ENCODE results near the gene SCN3A. TPM values are rescaled to one million over a fixed set of nuclear protein-coding genes. Genes with fewer than 3 reads are reported as not detected.

Gene SCN3A
- total and polyA plus RNA-seq, 7 donors: 0.87 to 4.3 (median 2.1) TPM; not detected in 2

DNA sequence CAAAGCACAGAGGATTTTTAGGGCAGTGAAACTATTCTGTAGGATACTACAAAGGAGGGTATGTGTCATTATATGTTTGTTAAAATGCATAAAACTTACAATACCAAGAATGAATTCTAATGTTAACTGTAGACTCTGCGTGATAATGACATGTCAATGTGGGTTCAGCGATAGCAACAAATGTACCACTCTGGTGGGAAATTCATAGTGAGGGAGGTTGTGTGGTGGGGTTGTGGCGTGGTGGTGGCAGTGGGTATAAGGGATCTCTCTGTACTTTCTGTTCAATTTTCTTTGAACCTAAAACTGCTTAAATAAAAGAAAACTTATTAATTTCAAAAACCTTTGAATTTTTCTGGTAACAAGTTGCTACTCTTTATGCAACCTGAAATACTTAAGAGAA, 149.2 kb downstream of the SCN3A start:
- 82 to 86% methylated on average over 3 of the region's 3 CpGs for WGBS, 2 donors
- intact Hi-C loops (cut with DNase I): no loop called here
- no peaks in the 10 kb centered on the region for H3K9me3 ChIP-seq
- no peaks in the 10 kb centered on the region for H3K27me3 ChIP-seq
- TF ChIP-seq POLR2A (IDR thresholded peaks at IDR 0.05) (no peak), EP300 (IDR thresholded peaks at IDR 0.05) (no peak), POLR2AphosphoS5 (IDR thresholded peaks at IDR 0.05) (no peak)
- TF ChIP-seq, protein P1, sequence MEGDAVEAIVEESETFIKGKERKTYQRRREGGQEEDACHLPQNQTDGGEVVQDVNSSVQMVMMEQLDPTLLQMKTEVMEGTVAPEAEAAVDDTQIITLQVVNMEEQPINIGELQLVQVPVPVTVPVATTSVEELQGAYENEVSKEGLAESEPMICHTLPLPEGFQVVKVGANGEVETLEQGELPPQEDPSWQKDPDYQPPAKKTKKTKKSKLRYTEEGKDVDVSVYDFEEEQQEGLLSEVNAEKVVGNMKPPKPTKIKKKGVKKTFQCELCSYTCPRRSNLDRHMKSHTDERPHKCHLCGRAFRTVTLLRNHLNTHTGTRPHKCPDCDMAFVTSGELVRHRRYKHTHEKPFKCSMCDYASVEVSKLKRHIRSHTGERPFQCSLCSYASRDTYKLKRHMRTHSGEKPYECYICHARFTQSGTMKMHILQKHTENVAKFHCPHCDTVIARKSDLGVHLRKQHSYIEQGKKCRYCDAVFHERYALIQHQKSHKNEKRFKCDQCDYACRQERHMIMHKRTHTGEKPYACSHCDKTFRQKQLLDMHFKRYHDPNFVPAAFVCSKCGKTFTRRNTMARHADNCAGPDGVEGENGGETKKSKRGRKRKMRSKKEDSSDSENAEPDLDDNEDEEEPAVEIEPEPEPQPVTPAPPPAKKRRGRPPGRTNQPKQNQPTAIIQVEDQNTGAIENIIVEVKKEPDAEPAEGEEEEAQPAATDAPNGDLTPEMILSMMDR (IDR thresholded peaks at IDR 0.05): no peak
- no peak overlapping the region for H3K4me3 ChIP-seq
- no peaks in the 10 kb centered on the region for H3K36me3 ChIP-seq
- H3K27ac ChIP-seq: no peak overlapping the region
- DNase-seq: no peak
- no peaks in the 10 kb centered on the region for H3K4me1 ChIP-seq

DNA sequence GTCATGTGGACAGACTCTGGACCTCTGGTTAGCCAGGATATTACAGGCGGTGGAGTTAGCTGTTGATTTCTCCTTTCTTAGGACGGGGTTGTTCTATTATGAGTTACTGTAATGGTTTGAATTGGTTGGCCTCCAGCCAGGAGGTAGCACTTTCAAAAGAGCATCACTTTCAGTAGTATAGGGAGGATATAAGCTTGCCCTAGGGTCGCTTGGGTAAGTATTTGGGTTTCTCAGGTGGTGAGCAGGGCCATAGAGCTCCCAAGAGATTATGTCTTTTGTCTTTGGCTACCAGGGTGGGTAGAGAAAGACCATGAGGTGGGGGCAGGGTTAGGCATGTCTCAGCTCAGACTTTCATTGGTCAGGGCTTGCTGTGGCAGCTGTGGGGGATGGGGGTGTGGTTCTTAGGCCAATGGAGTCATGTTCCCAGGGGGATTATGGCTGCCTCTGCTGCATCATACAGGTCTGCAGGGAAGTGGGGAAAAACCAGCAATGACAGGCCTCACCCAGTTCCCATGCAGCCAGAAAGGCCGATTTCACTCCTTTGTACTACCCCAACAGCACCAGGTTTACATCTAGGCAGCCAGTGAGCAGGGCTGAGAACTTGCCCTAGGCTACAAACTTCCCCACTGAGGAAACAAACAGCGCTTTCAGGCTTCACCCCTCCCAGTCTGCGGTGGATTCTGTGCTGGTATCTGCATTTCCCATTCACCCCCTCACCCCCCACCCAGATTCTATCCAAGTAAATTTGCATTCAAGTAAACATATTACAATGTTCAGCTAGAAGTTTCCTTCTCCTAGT, 159.1 kb downstream of the SCN3A start:
- TF ChIP-seq, protein P1 (IDR thresholded peaks at IDR 0.05): no peak
- TF ChIP-seq EP300 (IDR thresholded peaks at IDR 0.05) (no peak), POLR2AphosphoS5 (IDR thresholded peaks at IDR 0.05) (no peak), POLR2A (IDR thresholded peaks at IDR 0.05) (no peak)
- no peak for DNase-seq
- intact Hi-C loops (cut with DNase I): no loop called here
- no peaks in the 10 kb centered on the region for H3K9me3 ChIP-seq
- WGBS, 2 donors: 70 to 83% methylated on average over 6 of the region's 6 CpGs
- no peak overlapping the region for H3K27ac ChIP-seq
- H3K27me3 ChIP-seq: no peaks in the 10 kb centered on the region
- no peaks in the 10 kb centered on the region for H3K4me1 ChIP-seq
- H3K4me3 ChIP-seq: no peak overlapping the region
- H3K36me3 ChIP-seq: no peaks in the 10 kb centered on the region

Other genes starting within 250 kb of the SCN3A start
- gene SLC38A11, start 248.5 kb downstream of the SCN3A start, total RNA-seq: 1 to 10 TPM in 2 of 4 donors, under 1 TPM in 2; 0.49 to 4.3 (median 1.7) TPM
- gene SLC38A11, start 248.5 kb downstream of the SCN3A start, polyA plus RNA-seq: under 1 TPM in 2 of 3 donors, not detected in 1; 0.46 to 0.60 TPM
- gene SCN2A, start 35.4 kb upstream of the SCN3A start, total RNA-seq: 1 to 10 TPM in 1 of 4 donors, under 1 TPM in 3; 0.33 to 1.1 (median 0.89) TPM
- under 1 TPM in 2 of 3 donors, not detected in 1; under 0.01 to 0.17 TPM for gene SCN2A, start 35.4 kb upstream of the SCN3A start, polyA plus RNA-seq